Renal cortex interstitium (tissue), 11 donors: ENCODE measurements around the gene GPR173. TPM values are rescaled to one million over a fixed set of nuclear protein-coding genes. Genes with fewer than 3 reads are reported as not detected.
A peak's percentile ranks its signal among the peaks of the same experiment; 100 is the strongest.

Experiments used
- DNase-seq, 11 donors: peaks; one replicate each; pipeline ENCODE4 v3.0.0-alpha.2; 2013; ENCODE audit warnings: low read depth in 9 of 11, low spot score in 4 of 11; ENCODE audit errors: extremely low read depth in 1 of 11
- polyA plus RNA-seq, 3 donors: library from polyadenylated mRNA; unstranded; fragments of 120-200 nt; gene quantifications; one replicate each; pipeline ENCODE4 v1.2.1, GENCODE V29; 2013; ENCODE audit not compliant: insufficient read length in 3 of 3

GPR173 gene
- polyA plus RNA-seq, 3 donors = 15.6 to 25.9 (median 16.1) TPM

- DNase-seq = no peak
Observed at GRCh38 chrX:53084043-53084570, 35.5 kb downstream of the GPR173 start.

GRCh38 chrX:53084863-53085262 lies 36.3 kb downstream of the GPR173 start:
- DNase-seq = no peak

GRCh38 chrX:53085661-53086229 lies 37.2 kb downstream of the GPR173 start:
- no peak for DNase-seq

- no peak for DNase-seq
Observed at GRCh38 chrX:53086464-53086863, 37.9 kb downstream of the GPR173 start.

- DNase-seq = no peak
Observed at GRCh38 chrX:53087388-53087831, 38.8 kb downstream of the GPR173 start.

- peak in 8 of 11 donors; percentile 42 to 81 (median 76) for DNase-seq
Observed at GRCh38 chrX:53088136-53088974, 39.8 kb downstream of the GPR173 start.

GRCh38 chrX:53089224-53089842 lies 40.7 kb downstream of the GPR173 start:
- peak in 1 of 11 donors; percentile 52 for DNase-seq

GRCh38 chrX:53089925-53090324 lies 41.3 kb downstream of the GPR173 start:
- DNase-seq = no peak

GRCh38 chrX:53091354-53091753 lies 42.8 kb downstream of the GPR173 start:
- no peak for DNase-seq

GRCh38 chrX:53093177-53093655 lies 44.6 kb downstream of the GPR173 start:
- DNase-seq = peak in 1 of 11 donors; percentile 58

GRCh38 chrX:53093748-53094581 lies 45.4 kb downstream of the GPR173 start, which contains the start of gene KANTR:
TSS of gene KANTR (plus strand) at chrX:53094142. CDS start at chrX:53124273, 30,131 bp downstream.
- peak in 9 of 11 donors; percentile 78 to 95 (median 87) for DNase-seq

GRCh38 chrX:53094582-53094905 lies 46.0 kb downstream of the GPR173 start:
- DNase-seq = no peak

GRCh38 chrX:53095796-53096195 lies 47.2 kb downstream of the GPR173 start:
- DNase-seq = no peak

- no peak for DNase-seq
Observed at GRCh38 chrX:53114864-53115549, 66.4 kb downstream of the GPR173 start.

GRCh38 chrX:53115550-53115874 lies 66.9 kb downstream of the GPR173 start:
- DNase-seq = no peak

- DNase-seq = no peak
Observed at GRCh38 chrX:53116101-53116500, 67.5 kb downstream of the GPR173 start.

- no peak for DNase-seq
Observed at GRCh38 chrX:53122013-53122412, 73.4 kb downstream of the GPR173 start.

GRCh38 chrX:53125506-53125905 lies 76.9 kb downstream of the GPR173 start:
- DNase-seq = no peak
